RPMI7951 (cell line): ENCODE data around the gene ITGA1. TPM values are rescaled to one million over a fixed set of nuclear protein-coding genes. Genes with fewer than 3 reads are reported as not detected.
"Not testable (repeated sequence)": the region's sequence is repeated elsewhere in the genome, so short reads cannot be mapped to it uniquely, and the experiment has no call there.

ENCODE experiments used
- DNase-seq: peaks from one replicate; pipeline ENCODE4 v3.0.0-alpha.2; 2012; ENCODE audit warnings: low read depth
- total RNA-seq: library from RNA; depleted of rRNA; stranded (reverse); fragments of >200 nt; shearing (Covaris generic); gene quantifications from 2 replicates; pipeline ENCODE4 v1.2.3, GENCODE V29; 2014

The ITGA1 gene
- total RNA-seq, 1 experiment from 2014 or later, result 47.7 TPM

DNA sequence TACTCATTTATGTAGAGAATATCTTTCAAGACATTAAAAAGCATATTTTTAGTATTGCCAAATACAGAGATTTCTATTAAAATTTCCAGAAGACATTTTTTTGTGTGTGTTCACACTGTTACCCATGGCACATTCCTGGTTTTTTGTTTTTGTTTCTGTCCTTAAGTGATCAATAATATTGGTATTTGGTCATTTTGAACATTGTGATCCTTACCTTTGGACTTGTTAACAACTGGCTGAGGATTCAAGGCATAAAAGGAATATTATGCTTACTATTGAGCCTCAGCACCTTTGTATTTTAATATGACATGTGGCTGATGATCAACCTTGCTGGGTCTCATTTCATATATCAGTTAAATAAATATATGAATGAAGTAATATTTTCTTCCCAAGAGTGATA, 41.9 kb downstream of the ITGA1 start:
- no peak for DNase-seq

GRCh38 chr5:52830650-52831049, 42.9 kb downstream of the ITGA1 start:
- DNase-seq, result no peak

DNA sequence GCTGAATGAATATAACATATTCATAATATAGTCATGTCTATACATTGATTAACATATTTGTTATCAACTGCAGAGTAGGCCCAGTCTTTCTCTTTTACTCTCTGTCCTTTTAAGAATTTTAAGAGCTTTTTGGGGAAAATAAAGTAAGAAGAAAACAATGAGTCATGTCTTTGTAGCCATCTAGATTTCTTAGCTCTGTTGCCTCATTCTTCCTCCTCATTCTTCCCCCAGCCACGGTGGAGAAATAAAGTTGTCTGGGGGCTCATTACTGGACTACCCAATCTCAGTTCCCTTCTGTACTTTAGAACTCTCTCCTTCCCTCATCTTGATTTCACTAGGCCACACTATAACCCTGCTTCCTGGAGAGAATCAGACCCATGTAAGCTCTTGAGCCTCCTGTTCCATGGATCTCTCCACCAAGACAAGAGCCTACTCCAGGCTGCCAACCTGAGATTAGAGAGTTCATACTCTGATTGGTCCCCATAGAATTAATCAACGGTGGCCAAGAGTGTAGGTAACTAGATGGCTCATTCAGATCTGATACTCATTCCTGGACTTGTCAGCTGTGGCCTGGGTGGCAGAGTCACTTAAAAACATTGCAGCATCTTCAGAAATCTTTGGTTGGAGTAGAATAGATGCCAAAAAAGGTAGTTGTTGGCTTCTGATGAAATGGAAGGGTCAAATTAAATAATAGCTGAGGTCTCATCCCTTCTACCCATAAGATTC, 44.2 kb downstream of the ITGA1 start:
- DNase-seq, result no peak

GRCh38 chr5:52834320-52834719, 46.6 kb downstream of the ITGA1 start:
- no peak for DNase-seq

- DNase-seq, result peak; percentile 64
These were observed 49.4 kb downstream of the ITGA1 start for GRCh38 chr5:52837068-52837467.

DNA sequence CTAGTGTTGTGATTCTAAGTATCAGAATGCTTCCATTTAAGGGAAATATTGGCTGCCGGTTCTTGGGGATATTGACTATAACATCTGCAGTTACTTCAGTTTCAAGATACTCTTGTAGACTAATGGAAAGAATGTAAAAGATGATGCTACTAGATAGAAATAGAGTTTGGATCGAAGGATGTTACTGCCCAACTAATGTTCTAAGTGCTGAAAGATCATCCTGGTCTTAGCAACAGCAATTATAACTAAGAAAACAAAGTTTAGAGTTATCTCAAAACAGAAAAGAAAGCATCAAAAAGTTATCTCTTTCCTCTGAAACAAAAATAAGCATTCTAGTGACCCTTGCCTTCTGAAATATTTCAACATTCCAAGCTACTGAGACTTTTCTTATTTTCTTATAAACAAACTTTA, 49.9 kb downstream of the ITGA1 start:
- DNase-seq, result no peak

DNA sequence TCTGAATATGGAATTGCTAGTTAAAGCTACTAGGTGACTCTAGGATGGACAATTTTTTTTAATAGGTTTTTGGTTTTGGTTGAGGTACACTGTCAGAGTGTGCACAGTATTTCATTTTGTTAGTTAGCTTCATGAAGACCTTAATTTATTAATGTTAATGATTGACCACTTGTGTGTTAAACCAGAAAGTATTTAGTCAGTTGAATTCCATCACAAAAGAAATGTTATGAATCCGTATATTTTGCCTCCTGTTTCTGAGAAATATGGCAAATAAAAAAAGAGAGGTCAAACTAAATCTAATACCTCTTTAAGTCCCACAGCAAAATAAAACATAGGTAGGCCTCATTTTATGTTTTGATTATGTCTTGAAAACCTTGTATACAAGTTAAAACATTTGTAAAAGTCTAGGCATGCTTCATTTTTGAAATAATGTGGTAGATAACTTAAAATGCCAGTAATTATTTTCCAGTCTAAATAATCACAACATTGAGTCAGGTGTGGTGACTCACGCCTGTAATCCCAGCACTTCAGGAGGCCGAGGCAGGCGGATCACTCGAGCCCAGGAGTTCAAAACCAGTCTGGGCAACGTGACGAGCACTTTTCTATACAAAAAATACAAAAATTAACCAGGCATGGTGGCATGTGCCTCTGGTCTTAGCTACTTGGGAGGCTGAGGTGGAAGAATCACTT, 50.8 kb downstream of the ITGA1 start:
- peak; percentile 25 for DNase-seq

DNA sequence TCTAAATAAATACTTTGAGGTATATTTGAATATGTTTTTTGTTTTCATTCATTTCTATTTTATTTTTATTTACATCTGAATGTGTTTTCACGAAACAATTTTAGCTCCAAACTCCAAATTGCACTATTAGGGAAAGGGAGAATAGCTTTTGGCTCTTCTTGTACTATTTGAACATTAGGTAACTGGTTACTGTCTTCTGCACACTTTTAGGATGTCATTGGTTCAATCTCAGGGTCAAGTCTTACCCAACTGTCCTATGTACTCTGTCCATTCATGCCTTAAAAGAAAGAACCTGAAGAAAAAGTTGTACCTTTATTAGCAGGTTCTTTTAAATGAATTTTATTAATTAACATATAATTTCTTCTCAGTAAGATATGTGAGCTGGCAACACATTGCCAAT, 51.6 kb downstream of the ITGA1 start:
- DNase-seq, result no peak

DNA sequence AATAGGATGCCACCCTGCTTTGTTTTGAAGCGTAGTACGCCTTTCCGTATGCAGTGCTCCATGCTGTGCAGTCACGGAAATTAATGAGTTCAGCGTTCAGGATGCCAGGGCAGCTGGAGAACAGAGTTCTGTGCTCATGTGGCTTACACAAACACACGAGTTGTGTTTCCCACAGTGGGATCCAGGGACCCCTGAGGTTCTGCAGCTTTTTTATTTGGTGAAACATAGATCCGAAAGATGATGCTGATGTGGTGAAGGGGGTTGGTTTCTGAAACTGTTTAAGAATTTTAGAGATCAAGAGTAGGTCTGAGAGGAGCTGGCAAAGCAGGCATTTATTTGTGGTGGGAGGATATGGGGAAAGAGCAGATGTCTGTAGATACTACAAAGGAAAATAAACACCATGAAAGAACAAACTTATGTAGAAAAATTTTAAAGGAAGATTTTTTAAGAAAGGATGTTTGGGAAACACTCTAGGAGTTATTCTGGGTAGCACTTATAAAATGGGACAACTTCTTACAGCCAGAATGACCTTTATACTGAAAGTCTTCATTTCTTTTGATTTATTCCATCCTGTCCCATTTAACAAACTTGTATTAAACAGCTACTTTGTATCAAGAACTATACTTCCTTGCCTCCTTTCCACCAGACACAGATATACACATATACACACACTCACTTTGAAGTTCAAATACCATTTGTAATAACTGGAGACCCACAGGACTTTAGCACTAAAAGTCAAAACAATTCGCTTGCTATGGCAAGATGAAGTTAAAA, 52.7 kb downstream of the ITGA1 start:
- DNase-seq, result peak; percentile 39

GRCh38 chr5:52841114-52841513, 53.4 kb downstream of the ITGA1 start:
- DNase-seq, result no peak

GRCh38 chr5:52842111-52842510, 54.4 kb downstream of the ITGA1 start:
- DNase-seq, result no peak

- no peak for DNase-seq
These were observed 57.2 kb downstream of the ITGA1 start for GRCh38 chr5:52844885-52845284.

DNA sequence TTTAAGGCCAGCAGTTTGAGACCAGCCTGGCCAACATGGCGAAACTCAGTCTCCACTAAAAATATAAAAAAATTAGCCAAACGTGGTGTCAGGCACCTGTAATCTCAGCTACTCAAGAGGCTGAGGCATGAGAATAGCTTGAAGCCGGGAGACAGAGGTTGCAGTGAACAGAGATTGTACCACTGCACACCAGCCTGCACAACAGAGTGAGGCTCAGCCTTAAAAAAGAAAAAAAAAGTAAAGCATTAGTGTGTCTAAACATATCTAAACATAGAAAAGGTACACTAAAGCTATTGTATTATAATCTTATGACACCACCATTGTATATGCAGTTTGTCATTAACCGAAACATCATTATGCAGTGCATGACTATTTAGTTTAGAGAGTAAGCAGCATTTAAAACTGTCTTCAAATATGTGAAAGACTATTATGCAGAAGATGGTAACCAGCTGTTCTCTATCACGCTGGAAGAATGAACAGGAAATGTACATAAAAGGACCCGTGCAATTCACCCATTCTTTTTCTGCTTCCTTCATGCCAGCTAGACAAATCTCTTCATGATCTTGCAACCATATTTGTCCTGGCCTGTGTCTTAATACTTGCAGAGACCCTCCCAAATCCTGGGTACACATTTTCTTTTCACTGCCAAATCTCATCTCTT, 58.6 kb downstream of the ITGA1 start:
- DNase-seq, result no peak

GRCh38 chr5:52848688-52849087, 61.0 kb downstream of the ITGA1 start:
- not testable (repeated sequence) for DNase-seq

DNA sequence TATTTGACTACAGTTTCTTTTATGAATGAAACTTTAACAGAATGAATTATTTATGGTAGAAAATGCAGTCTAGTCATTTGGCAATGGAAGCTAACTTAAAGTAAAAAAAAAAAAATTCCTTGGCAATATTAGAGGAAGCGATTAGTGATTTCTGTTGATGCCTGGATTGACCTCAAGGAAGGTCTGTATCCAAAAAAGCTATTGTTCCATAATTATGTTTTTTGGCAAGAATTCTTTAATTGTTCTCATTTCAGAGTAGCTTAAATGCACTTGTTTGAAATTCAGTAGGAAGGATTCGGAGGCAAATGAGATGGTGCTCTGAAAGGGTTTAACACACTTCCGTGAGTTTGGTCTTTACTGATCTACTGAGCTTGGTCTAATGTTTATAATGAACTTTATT, 61.8 kb downstream of the ITGA1 start:
- no peak for DNase-seq

DNA sequence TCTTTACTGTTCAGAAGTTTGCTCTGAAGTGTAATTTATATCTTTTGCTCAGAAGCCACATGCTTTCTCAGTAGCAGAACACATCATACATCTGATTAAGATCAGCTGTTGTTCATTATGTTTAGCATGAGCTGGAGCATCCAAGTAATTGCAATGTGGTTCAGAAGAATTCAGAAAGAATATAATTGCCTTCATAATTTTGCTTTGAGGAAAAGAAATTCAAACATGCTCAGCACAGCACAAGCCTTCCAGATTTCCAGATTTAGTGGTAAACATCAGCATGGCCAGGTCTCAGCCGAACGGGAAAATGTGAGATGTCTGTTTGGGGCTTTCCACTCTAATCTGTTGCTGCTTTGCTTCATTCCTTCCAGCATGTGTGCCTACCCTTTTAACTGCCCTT, 65.9 kb downstream of the ITGA1 start:
- DNase-seq, result no peak

- no peak for DNase-seq
These were observed 66.6 kb downstream of the ITGA1 start for GRCh38 chr5:52854301-52854700.

DNA sequence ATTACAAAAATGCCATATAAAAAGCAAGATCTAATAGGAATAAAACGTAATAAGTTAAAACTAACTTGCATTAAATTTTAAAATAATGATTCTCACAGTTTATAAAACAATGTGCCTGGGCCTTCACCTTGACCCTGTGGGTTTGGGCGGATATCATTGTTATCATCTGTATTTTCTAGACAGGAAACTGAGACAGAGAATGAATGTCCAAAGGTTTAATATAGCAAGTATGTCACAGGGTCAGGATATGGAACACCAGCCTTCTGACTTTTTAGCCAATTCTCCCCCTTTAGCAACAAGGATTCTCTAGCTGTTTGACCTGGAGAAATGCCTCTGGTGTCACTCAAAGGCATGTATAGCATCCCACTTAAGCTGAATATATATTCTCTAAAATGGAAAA, 67.2 kb downstream of the ITGA1 start:
- no peak for DNase-seq

DNA sequence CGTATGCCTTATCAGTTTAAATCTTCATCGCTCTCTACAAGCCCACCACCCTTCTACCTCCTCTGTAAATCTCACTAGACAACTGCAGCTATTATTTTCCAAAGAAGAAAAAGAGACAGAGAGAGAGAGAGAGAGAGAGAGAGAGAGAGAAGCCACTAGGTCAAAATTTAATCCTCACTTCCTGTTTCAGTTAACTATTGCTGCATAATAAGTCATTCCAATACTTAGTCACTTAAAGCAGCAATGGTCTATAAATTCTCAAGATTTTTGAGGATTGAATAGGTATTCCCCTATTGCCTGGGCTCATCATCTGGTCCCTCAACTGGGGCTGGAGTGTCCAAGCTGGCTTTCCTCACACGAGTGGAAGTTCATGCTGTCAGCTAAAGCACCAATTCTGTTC, 68.8 kb downstream of the ITGA1 start:
- DNase-seq, result no peak

DNA sequence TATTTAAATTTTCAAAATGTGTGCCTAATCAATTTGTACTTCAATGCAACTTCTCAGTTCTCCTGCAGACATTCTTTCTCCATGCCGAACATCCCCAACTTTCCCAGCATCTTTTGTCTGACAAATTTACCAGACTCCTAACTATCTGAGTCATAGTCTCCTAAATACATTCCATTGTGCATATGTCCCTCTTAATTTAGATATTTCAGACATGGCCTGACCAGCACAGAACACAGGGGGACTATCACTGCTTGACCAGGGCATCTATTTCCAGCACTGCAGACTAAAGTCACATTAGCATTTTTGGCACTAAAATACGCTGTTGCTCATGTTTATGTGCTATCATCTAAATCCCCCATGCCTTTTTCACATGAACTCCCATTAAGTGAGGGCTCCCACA, 71.9 kb downstream of the ITGA1 start:
- peak; percentile 74 for DNase-seq

DNA sequence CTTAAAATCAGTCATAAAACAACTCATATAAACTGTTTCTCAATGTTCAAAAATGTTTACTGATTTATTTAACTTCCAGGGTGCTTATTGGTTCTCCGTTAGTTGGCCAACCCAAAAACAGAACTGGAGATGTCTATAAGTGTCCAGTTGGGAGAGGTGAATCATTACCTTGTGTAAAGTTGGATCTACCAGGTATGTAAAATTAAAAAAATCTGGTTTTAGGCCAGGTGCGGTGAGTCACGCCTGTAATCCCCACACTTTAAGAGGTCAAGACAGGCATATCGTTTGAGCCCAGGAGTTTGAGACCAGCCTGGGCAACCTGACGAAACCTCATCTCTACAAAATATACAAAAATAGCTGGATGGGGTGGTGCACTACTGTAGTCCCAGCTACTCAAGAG, 73.7 kb downstream of the ITGA1 start:
- DNase-seq, result no peak

GRCh38 chr5:52863715-52864290, 76.1 kb downstream of the ITGA1 start:
- DNase-seq, result no peak
